EH (cell line): Measurements from ENCODE around the gene DUSP9.
"Not testable (repeated sequence)": the region's sequence is repeated elsewhere in the genome, so short reads cannot be mapped to it uniquely, and the experiment has no call there.

Experiments
- DNase-seq: peaks from one replicate; pipeline ENCODE4 v3.0.0-alpha.2; 2015; ENCODE audit warnings: low read depth

DUSP9 gene

GRCh38 chrX:153672531-153673427, 25.8 kb downstream of the DUSP9 start:
- DNase-seq = no peak

- no peak for DNase-seq
These were observed 26.6 kb downstream of the DUSP9 start, which contains the start of gene PNCK for GRCh38 chrX:153673428-153674218. Gene PNCK, minus strand, starts transcription at chrX:153673813. Its CDS starts 737 bp downstream, at chrX:153673076.

- DNase-seq = no peak
These were observed 27.3 kb downstream of the DUSP9 start for GRCh38 chrX:153674219-153674851.

- DNase-seq = no peak
These were observed 34.2 kb downstream of the DUSP9 start for GRCh38 chrX:153681175-153681574.

GRCh38 chrX:153683486-153683885, 36.5 kb downstream of the DUSP9 start:
- not testable (repeated sequence) for DNase-seq

- DNase-seq = no peak
These were observed 37.6 kb downstream of the DUSP9 start for GRCh38 chrX:153684467-153685155.

- no peak for DNase-seq
These were observed 38.1 kb downstream of the DUSP9 start for GRCh38 chrX:153685156-153685536.

- DNase-seq = no peak
These were observed 39.0 kb downstream of the DUSP9 start for GRCh38 chrX:153685751-153686696.

GRCh38 chrX:153686711-153687110, 39.7 kb downstream of the DUSP9 start:
- DNase-seq = no peak

- peak; percentile 73 for DNase-seq
These were observed 40.4 kb downstream of the DUSP9 start, which contains the start of gene SLC6A8 for GRCh38 chrX:153687121-153688039. Gene SLC6A8, plus strand, starts transcription at chrX:153687926. Its CDS starts 649 bp downstream, at chrX:153688575.

- no peak for DNase-seq
These were observed 41.1 kb downstream of the DUSP9 start for GRCh38 chrX:153688071-153688470.

- no peak for DNase-seq
These were observed 41.5 kb downstream of the DUSP9 start for GRCh38 chrX:153688506-153688905.

GRCh38 chrX:153688911-153689590, 42.0 kb downstream of the DUSP9 start:
- DNase-seq = peak; percentile 46

- peak; percentile 21 for DNase-seq
These were observed 42.9 kb downstream of the DUSP9 start for GRCh38 chrX:153689654-153690465.

GRCh38 chrX:153690466-153690865, 43.5 kb downstream of the DUSP9 start:
- DNase-seq = no peak

- not testable (repeated sequence) for DNase-seq
These were observed 44.2 kb downstream of the DUSP9 start for GRCh38 chrX:153691032-153691827.

GRCh38 chrX:153692003-153692402, 45.0 kb downstream of the DUSP9 start:
- no peak for DNase-seq
